Measurements from ENCODE around the gene ZBP1.

ZBP1 gene

GRCh38 chr20:57557926-57558613, 62.2 kb downstream of the ZBP1 start:
- TF ChIP-seq, protein P1, sequence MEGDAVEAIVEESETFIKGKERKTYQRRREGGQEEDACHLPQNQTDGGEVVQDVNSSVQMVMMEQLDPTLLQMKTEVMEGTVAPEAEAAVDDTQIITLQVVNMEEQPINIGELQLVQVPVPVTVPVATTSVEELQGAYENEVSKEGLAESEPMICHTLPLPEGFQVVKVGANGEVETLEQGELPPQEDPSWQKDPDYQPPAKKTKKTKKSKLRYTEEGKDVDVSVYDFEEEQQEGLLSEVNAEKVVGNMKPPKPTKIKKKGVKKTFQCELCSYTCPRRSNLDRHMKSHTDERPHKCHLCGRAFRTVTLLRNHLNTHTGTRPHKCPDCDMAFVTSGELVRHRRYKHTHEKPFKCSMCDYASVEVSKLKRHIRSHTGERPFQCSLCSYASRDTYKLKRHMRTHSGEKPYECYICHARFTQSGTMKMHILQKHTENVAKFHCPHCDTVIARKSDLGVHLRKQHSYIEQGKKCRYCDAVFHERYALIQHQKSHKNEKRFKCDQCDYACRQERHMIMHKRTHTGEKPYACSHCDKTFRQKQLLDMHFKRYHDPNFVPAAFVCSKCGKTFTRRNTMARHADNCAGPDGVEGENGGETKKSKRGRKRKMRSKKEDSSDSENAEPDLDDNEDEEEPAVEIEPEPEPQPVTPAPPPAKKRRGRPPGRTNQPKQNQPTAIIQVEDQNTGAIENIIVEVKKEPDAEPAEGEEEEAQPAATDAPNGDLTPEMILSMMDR (conservative IDR thresholded peaks at IDR 0.05; ENCODE audit: low read depth, low read length): no peak
- H3K4me3 ChIP-seq (ENCODE audit: low read depth, low read length): no peak overlapping the region
- no peak for DNase-seq (ENCODE audit: low read depth)

DNA sequence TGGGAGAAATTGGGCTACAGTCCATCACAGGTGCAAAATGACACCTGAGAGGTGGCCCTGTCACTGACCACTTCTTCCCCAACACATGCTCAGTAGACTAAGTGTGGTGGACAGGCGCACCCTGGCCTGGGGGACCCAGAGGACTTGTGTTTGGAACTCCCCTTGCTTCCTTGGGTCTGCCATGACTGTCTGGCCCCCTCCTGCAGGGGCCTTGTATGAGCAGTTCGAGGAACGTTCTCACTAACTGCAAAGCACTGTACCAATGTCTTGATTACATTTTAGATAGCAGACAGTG, 63.3 kb downstream of the ZBP1 start:
- no peak for DNase-seq (ENCODE audit: low read depth)
- TF ChIP-seq, protein P1 (conservative IDR thresholded peaks at IDR 0.05; ENCODE audit: low read depth, low read length): no peak
- no peak overlapping the region for H3K4me3 ChIP-seq (ENCODE audit: low read depth, low read length)

DNA sequence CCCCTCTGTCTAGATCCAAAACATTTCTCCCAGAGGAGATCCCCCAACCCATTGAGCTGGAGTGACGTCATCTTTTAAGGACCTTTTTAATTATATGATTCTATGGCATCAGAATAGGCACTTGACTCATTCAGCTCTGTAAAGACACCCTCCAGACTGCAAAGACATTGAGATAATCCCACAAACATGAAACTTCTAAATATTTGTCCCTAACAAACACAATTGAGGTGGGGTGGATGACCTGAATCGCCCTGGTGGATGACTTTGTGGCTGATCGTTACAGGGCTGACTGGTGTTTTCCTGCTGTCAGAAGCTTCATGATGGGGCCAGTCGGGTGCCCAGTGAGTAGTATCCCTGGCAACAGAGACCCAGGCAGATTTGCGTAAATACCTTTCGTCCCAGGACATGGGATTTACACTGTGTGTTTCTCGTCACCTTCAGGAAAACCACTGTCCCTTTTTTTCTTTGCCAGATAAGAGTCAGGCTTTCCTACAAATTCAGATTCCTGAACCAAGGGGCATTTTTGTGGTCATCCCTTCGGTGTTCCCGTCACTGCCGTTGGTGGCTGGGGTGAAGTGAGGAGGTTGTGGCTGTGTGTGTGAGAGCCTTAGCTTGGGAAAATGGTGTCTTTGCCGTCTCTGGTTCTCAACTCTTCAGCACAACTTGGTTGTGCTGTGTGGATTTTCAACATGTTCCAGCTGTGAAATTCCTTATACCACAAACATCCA, 64.6 kb downstream of the ZBP1 start:
- DNase-seq (ENCODE audit: low read depth): peak; percentile 19
- no peak overlapping the region for H3K4me3 ChIP-seq (ENCODE audit: low read depth, low read length)
- TF ChIP-seq, protein P1 (conservative IDR thresholded peaks at IDR 0.05; ENCODE audit: low read depth, low read length): no peak
